Fibroblast of lung (primary cell): Measurements from ENCODE around the gene TNIK.

Experiments
- EZH2 ChIP-seq: IDR thresholded peaks from 2 replicates; pipeline ENCODE4 v1.5.1; 2012; ENCODE audit warnings: low read length, control low read depth, mild to moderate bottlenecking; ENCODE audit errors: missing control alignments
- TF ChIP-seq, protein P1 (sequence below), 2 donors: IDR thresholded peaks in 1 of 2; conservative IDR thresholded peaks in 1 of 2; 1 replicate in 1 of 2; 2 replicates in 1 of 2; pipeline ENCODE4 v1.5.1; 2011 to 2012; ENCODE audit warnings: low read length in 2 of 2, control low read depth in 1 of 2, inconsistent platforms in 1 of 2, low read depth in 1 of 2, mild to moderate bottlenecking in 1 of 2

DNA sequence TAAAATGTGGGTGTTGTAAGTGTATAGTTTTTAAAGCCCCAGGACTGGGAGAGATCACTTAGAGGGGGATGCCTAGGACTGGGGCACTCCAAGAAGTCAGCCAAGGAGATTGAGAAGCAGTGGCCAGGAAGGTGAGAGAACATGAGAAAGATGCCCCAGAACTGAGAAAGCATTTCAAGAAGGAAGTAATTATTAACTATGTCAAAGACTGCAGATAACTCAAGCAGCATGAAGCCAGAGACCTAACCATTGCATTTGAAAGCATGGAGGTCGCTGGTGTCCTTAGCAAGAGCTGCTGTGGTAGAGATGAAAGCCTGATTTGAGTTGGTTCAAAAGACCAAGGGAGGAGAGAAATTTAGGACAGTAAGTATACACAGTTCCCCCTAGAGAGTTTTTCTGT, 403.1 kb downstream of the TNIK start:
- TF ChIP-seq, protein P1, sequence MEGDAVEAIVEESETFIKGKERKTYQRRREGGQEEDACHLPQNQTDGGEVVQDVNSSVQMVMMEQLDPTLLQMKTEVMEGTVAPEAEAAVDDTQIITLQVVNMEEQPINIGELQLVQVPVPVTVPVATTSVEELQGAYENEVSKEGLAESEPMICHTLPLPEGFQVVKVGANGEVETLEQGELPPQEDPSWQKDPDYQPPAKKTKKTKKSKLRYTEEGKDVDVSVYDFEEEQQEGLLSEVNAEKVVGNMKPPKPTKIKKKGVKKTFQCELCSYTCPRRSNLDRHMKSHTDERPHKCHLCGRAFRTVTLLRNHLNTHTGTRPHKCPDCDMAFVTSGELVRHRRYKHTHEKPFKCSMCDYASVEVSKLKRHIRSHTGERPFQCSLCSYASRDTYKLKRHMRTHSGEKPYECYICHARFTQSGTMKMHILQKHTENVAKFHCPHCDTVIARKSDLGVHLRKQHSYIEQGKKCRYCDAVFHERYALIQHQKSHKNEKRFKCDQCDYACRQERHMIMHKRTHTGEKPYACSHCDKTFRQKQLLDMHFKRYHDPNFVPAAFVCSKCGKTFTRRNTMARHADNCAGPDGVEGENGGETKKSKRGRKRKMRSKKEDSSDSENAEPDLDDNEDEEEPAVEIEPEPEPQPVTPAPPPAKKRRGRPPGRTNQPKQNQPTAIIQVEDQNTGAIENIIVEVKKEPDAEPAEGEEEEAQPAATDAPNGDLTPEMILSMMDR (conservative IDR thresholded peaks at IDR 0.05 in 1 of 2, IDR thresholded peaks at IDR 0.05 in 1 of 2; ENCODE audit: low read depth in 1 of 2, low read length in 2 of 2), result no peak
- no peak for TF ChIP-seq EZH2
